GM19372 (cell line): Measurements from ENCODE around the gene TOR1AIP2.

Experiments used
- ATAC-seq: cut with Tn5 transposase; IDR thresholded peaks from one replicate; pipeline ENCODE4 v1.9.1; 2021; ENCODE audit warnings: mild to moderate bottlenecking, low read depth, moderate library complexity; ENCODE audit not compliant: unreplicated experiment

Gene TOR1AIP2

GRCh38 chr1:179877586-179878265, at the start of gene TOR1AIP2:
Gene TOR1AIP2 (minus strand): TSS chr1:179877803. CDS start chr1:179852665, 25,138 bp downstream.
- ATAC-seq: peak; percentile 51

- ATAC-seq: no peak
Measured at GRCh38 chr1:179926850-179927205, 49.2 kb upstream of the TOR1AIP2 start.

- ATAC-seq: no peak
Measured at GRCh38 chr1:179925922-179926849, 48.6 kb upstream of the TOR1AIP2 start.

GRCh38 chr1:179925302-179925701, 47.7 kb upstream of the TOR1AIP2 start:
- no peak for ATAC-seq

- no peak for ATAC-seq
Measured at GRCh38 chr1:179924268-179924667, 46.7 kb upstream of the TOR1AIP2 start.

GRCh38 chr1:179923029-179923428, 45.4 kb upstream of the TOR1AIP2 start:
- no peak for ATAC-seq

GRCh38 chr1:179921981-179922872, 44.6 kb upstream of the TOR1AIP2 start:
- ATAC-seq: no peak

GRCh38 chr1:179921472-179921871, 43.9 kb upstream of the TOR1AIP2 start:
- no peak for ATAC-seq

GRCh38 chr1:179917601-179918429, 40.2 kb upstream of the TOR1AIP2 start:
- no peak for ATAC-seq

- no peak for ATAC-seq
Measured at GRCh38 chr1:179911812-179912211, 34.2 kb upstream of the TOR1AIP2 start.

GRCh38 chr1:179910934-179911333, 33.3 kb upstream of the TOR1AIP2 start:
- ATAC-seq: no peak

GRCh38 chr1:179889589-179889988, 12.0 kb upstream of the TOR1AIP2 start:
- ATAC-seq: no peak

GRCh38 chr1:179888071-179888470, 10.5 kb upstream of the TOR1AIP2 start:
- ATAC-seq: no peak

GRCh38 chr1:179883745-179884138, 6.1 kb upstream of the TOR1AIP2 start:
- no peak for ATAC-seq

GRCh38 chr1:179883040-179883744, 5.6 kb upstream of the TOR1AIP2 start:
- ATAC-seq: no peak

- peak; percentile 69 for ATAC-seq
Measured at GRCh38 chr1:179882253-179883039, 4.8 kb upstream of the TOR1AIP2 start, which contains the start of gene TOR1AIP1. Gene TOR1AIP1 (plus strand): TSS chr1:179882285. CDS start chr1:179882503, 218 bp downstream.

- ATAC-seq: no peak
Measured at GRCh38 chr1:179881642-179882252, 4.1 kb upstream of the TOR1AIP2 start.

- ATAC-seq: no peak
Measured at GRCh38 chr1:179879797-179880196, 2.2 kb upstream of the TOR1AIP2 start.
